Measurements from ENCODE around the gene HTD2. TPM values are rescaled to one million over a fixed set of nuclear protein-coding genes. Genes with fewer than 3 reads are reported as not detected.

Gene HTD2
- total RNA-seq, 1 experiment from 2014 or later = 13.5 TPM

DNA sequence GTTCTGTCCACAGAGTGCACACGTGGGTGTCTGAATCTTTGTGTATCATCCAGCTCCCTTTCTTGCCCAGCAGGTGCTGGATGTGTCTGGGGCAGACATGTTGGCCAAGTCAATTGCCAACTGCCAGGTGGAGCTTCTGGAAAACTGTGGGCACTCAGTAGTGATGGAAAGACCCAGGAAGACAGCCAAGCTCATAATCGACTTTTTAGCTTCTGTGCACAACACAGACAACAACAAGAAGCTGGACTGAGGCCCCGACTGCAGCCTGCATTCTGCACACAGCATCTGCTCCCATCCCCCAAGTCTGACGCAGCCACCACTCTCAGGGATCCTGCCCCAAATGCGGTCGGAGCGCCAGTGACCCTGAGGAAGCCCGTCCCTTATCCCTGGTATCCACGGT, 12.8 kb upstream of the HTD2 start:
- H3K4me2 ChIP-seq (ENCODE audit: low read length) = no peak overlapping the region
- H3K36me3 ChIP-seq (ENCODE audit: control insufficient read depth in 1 of 2, insufficient read depth in 2 of 2, low read length in 2 of 2) = no peaks in the 10 kb centered on the region
- no peaks in the 10 kb centered on the region for H3K79me2 ChIP-seq (ENCODE audit: insufficient read depth, low read length)
- H3K27me3 ChIP-seq (ENCODE audit: insufficient read depth, low read length) = no peaks in the 10 kb centered on the region
- H3K9me3 ChIP-seq (ENCODE audit: control insufficient read depth in 1 of 2, insufficient read depth in 1 of 2, low read depth in 1 of 2, low read length in 2 of 2) = no peaks in the 10 kb centered on the region
- no peaks in the 10 kb centered on the region for H3K4me1 ChIP-seq (ENCODE audit: control insufficient read depth in 1 of 2, insufficient read depth in 2 of 2, low read length in 2 of 2)
- ATAC-seq = no peak
- no peak overlapping the region for H2AFZ ChIP-seq (ENCODE audit: low read depth, low read length, poor library complexity, severe bottlenecking)
- no peak overlapping the region for H3K9ac ChIP-seq (ENCODE audit: low read length)
- POLR2A ChIA-PET = no interaction called here
- DNase-seq (ENCODE audit: low read depth, low spot score) = no peak
- H4K20me1 ChIP-seq (ENCODE audit: insufficient read depth) = no peaks in the 10 kb centered on the region
- RAD21 ChIA-PET (ENCODE audit: low non-redundant PET in 1 of 2, low total read pairs in 2 of 2, uncharacterized antibody in 2 of 2, unreplicated experiment in 2 of 2) = no interaction called here
- TF ChIP-seq, protein P1, sequence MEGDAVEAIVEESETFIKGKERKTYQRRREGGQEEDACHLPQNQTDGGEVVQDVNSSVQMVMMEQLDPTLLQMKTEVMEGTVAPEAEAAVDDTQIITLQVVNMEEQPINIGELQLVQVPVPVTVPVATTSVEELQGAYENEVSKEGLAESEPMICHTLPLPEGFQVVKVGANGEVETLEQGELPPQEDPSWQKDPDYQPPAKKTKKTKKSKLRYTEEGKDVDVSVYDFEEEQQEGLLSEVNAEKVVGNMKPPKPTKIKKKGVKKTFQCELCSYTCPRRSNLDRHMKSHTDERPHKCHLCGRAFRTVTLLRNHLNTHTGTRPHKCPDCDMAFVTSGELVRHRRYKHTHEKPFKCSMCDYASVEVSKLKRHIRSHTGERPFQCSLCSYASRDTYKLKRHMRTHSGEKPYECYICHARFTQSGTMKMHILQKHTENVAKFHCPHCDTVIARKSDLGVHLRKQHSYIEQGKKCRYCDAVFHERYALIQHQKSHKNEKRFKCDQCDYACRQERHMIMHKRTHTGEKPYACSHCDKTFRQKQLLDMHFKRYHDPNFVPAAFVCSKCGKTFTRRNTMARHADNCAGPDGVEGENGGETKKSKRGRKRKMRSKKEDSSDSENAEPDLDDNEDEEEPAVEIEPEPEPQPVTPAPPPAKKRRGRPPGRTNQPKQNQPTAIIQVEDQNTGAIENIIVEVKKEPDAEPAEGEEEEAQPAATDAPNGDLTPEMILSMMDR (IDR thresholded peaks at IDR 0.05 in 2 of 3, conservative IDR thresholded peaks at IDR 0.05 in 1 of 3; ENCODE audit: borderline replicate concordance in 1 of 3, insufficient read depth in 1 of 3, low read depth in 2 of 3, low read length in 2 of 3) = no peak
- TF ChIP-seq POLR2AphosphoS5 (IDR thresholded peaks at IDR 0.05; ENCODE audit: low read depth, low read length) (no peak), YY1 (IDR thresholded peaks at IDR 0.05; ENCODE audit: extremely low read depth, insufficient replicate concordance, low read depth, low read length) (no peak), SIN3A (IDR thresholded peaks at IDR 0.05; ENCODE audit: low read depth) (no peak), JUND (IDR thresholded peaks at IDR 0.05) (no peak), FOSL1 (IDR thresholded peaks at IDR 0.05; ENCODE audit: low read depth) (no peak), ZFX (IDR thresholded peaks at IDR 0.05) (no peak), ZBTB33 (IDR thresholded peaks at IDR 0.05; ENCODE audit: extremely low read depth, insufficient replicate concordance, low read length) (no peak), CEBPB (IDR thresholded peaks at IDR 0.05; ENCODE audit: low read depth) (no peak), SRF (IDR thresholded peaks at IDR 0.05; ENCODE audit: low read depth) (no peak), ZNF274 (IDR thresholded peaks at IDR 0.05; ENCODE audit: low read depth, low read length) (no peak), RAD21 (IDR thresholded peaks at IDR 0.05; ENCODE audit: low read depth) (no peak), TCF7L2 (IDR thresholded peaks at IDR 0.05; ENCODE audit: borderline replicate concordance, extremely low read depth, insufficient read depth, insufficient read length) (no peak), MAX (IDR thresholded peaks at IDR 0.05) (no peak), POLR2A (IDR thresholded peaks at IDR 0.05; ENCODE audit: borderline replicate concordance, extremely low read depth, insufficient read depth, insufficient read length) (no peak), EZH2 (IDR thresholded peaks at IDR 0.05) (no peak), SP1 (IDR thresholded peaks at IDR 0.05; ENCODE audit: low read depth) (no peak), ELF1 (IDR thresholded peaks at IDR 0.05; ENCODE audit: borderline replicate concordance, low read depth) (no peak), EZH2phosphoT487 (IDR thresholded peaks at IDR 0.05; ENCODE audit: borderline replicate concordance) (no peak)
- TF ChIP-seq, protein P2, sequence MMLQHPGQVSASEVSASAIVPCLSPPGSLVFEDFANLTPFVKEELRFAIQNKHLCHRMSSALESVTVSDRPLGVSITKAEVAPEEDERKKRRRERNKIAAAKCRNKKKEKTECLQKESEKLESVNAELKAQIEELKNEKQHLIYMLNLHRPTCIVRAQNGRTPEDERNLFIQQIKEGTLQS (IDR thresholded peaks at IDR 0.05) = no peak
- no peak overlapping the region for H3K27ac ChIP-seq (ENCODE audit: low read depth, low read length)
- BruUV-seq (replicated peaks) = no TSS peak
- CTCF ChIA-PET = interaction anchor here (2.2 kb wide), 1 partner anchor 13 kb away, joined by 8 read pairs; the partner anchor contains the start of genes HTD2 and RPP14
- no peaks in the 10 kb centered on the region for H3K9me2 ChIP-seq (ENCODE audit: insufficient read depth)
- intact Hi-C loops (cut with micrococcal nuclease) = no loop called here
- H3K4me3 ChIP-seq (replicated peaks in 1 of 2; ENCODE audit: low read depth in 1 of 2, low read length in 2 of 2) = no peak overlapping the region
